ENCODE results near the gene TSFM. TPM values are rescaled to one million over a fixed set of nuclear protein-coding genes. Genes with fewer than 3 reads are reported as not detected.

The TSFM gene
- total RNA-seq, 1 experiment from 2014 or later: 48.7 TPM

- H3K9me3 Mint-ChIP-seq: no peaks in the 10 kb centered on the region
- TF ChIP-seq EMX1 (CRISPR knock-in tag; IDR thresholded peaks at IDR 0.05): no peak
- TF ChIP-seq MLX (CRISPR knock-in tag; IDR thresholded peaks at IDR 0.05): no peak
- TF ChIP-seq ESRRA (CRISPR knock-in tag; IDR thresholded peaks at IDR 0.05; ENCODE audit: borderline replicate concordance): no peak
- no peak for TF ChIP-seq PREB (CRISPR knock-in tag; IDR thresholded peaks at IDR 0.05; ENCODE audit: borderline replicate concordance)
- TF ChIP-seq TEAD1 (CRISPR knock-in tag; IDR thresholded peaks at IDR 0.05): no peak
- TF ChIP-seq SMAD4 (CRISPR knock-in tag; IDR thresholded peaks at IDR 0.05): no peak
- no peak for TF ChIP-seq ZNF121 (CRISPR knock-in tag; IDR thresholded peaks at IDR 0.05)
- TF ChIP-seq SP1 (CRISPR knock-in tag; conservative IDR thresholded peaks at IDR 0.05): no peak
- no peak for TF ChIP-seq ZNF232 (CRISPR knock-in tag; IDR thresholded peaks at IDR 0.05)
- TF ChIP-seq ZSCAN18 (CRISPR knock-in tag; IDR thresholded peaks at IDR 0.05): no peak
- TF ChIP-seq ZNF416 (CRISPR knock-in tag; IDR thresholded peaks at IDR 0.05): no peak
- TF ChIP-seq ARID4B (CRISPR knock-in tag; IDR thresholded peaks at IDR 0.05; ENCODE audit: borderline replicate concordance): no peak
- DNase-seq (ENCODE audit: low spot score) (peak; percentile 57), ATAC-seq (peak; percentile 42)
- peak overlapping the region; percentile 70 for H3K27ac Mint-ChIP-seq
- ChIA-PET POLR2A (interaction anchor here (0.7 to 6.9 kb wide), 9 partner anchors 7 to 70 kb away, joined by 3 to 134 read pairs (median 3); partner anchors contain the start of genes EEF1AKMT3 and METTL1), CTCF (interaction anchor here (0.6 to 3.6 kb wide), 14 partner anchors 10 to 107 kb away, joined by 3 to 26 read pairs (median 5); no protein-coding TSS in a partner anchor)
- H3K4me1 Mint-ChIP-seq: peaks cover 73% of the 10 kb centered on the region
- no peaks in the 10 kb centered on the region for H3K36me3 Mint-ChIP-seq
- H3K4me3 Mint-ChIP-seq: peak overlapping the region; percentile 69
- no peaks in the 10 kb centered on the region for H3K27me3 Mint-ChIP-seq (ENCODE audit: low read depth)
Measured at GRCh38 chr12:57842342-57843294, 60.0 kb downstream of the TSFM start.

- H3K36me3 Mint-ChIP-seq: no peaks in the 10 kb centered on the region
- DNase-seq (ENCODE audit: low spot score): peak; percentile 69
- peak overlapping the region; percentile 97 for H3K27ac Mint-ChIP-seq
- no peak for TF ChIP-seq SMAD4 (CRISPR knock-in tag; IDR thresholded peaks at IDR 0.05)
- no peak for TF ChIP-seq JUN (CRISPR knock-in tag; IDR thresholded peaks at IDR 0.05)
- no peak for TF ChIP-seq NFE2L1 (CRISPR knock-in tag; IDR thresholded peaks at IDR 0.05)
- TF ChIP-seq MAX (CRISPR knock-in tag; IDR thresholded peaks at IDR 0.05): 0 out of 2 replicates have a peak, but pooled peaks have one; percentile 24
- TF ChIP-seq FOXK1 (CRISPR knock-in tag; IDR thresholded peaks at IDR 0.05): 0 out of 2 replicates have a peak, but pooled peaks have one; percentile 28
- TF ChIP-seq ZMAT4 (CRISPR knock-in tag; IDR thresholded peaks at IDR 0.05): no peak
- TF ChIP-seq GTF2I (CRISPR knock-in tag; conservative IDR thresholded peaks at IDR 0.05): no peak
- TF ChIP-seq ZNF512 (CRISPR knock-in tag; IDR thresholded peaks at IDR 0.05; ENCODE audit: borderline replicate concordance): no peak
Measured at GRCh38 chr12:57844709-57845477, 62.3 kb downstream of the TSFM start.

More at GRCh38 chr12:57844709-57845477, 62.3 kb downstream of the TSFM start:
- Mint-ChIP-seq H3K27me3 (ENCODE audit: low read depth) (peaks cover 4% of the 10 kb centered on the region), H3K4me1 (peaks cover 59% of the 10 kb centered on the region), H3K4me3 (peak overlapping the region; percentile 69), H3K9me3 (no peaks in the 10 kb centered on the region)
- peak; percentile 19 for ATAC-seq
- CTCF ChIA-PET: interaction anchor here (0.6 to 4.3 kb wide), 10 partner anchors 7 to 88 kb away, joined by 3 to 26 read pairs (median 4); no protein-coding TSS in a partner anchor
- POLR2A ChIA-PET: interaction anchor here (0.7 to 6.9 kb wide), 9 partner anchors 9 to 79 kb away, joined by 3 to 134 read pairs (median 9); no protein-coding TSS in a partner anchor
